Osteoblast (primary cell): ENCODE measurements around the gene RNF215. TPM values are rescaled to one million over a fixed set of nuclear protein-coding genes. Genes with fewer than 3 reads are reported as not detected.

Experiments used
- DNase-seq: peaks from one replicate; pipeline ENCODE4 v3.0.0; 2011; ENCODE audit warnings: low spot score, mixed read lengths; ENCODE audit not compliant: insufficient read length; ENCODE audit errors: missing footprints
- H2AFZ ChIP-seq: 2 replicates; pipeline ENCODE4 v1.6.0; 2011; ENCODE audit warnings: mild to moderate bottlenecking, low read length
- H3K27ac ChIP-seq: 2 replicates; pipeline ENCODE4 v1.5.1; 2011; ENCODE audit warnings: mild to moderate bottlenecking, low read depth, low read length, moderate library complexity
- H3K27me3 ChIP-seq: 2 replicates; pipeline ENCODE4 v1.6.0; 2012; ENCODE audit warnings: mild to moderate bottlenecking, control low read depth, inconsistent platforms, low read length, moderate library complexity; ENCODE audit not compliant: insufficient read depth
- H3K36me3 ChIP-seq: 2 replicates; pipeline ENCODE4 v1.5.1; 2011; ENCODE audit warnings: mild to moderate bottlenecking, low read length, control low read depth, moderate library complexity; ENCODE audit not compliant: insufficient read depth
- H3K4me1 ChIP-seq: 2 replicates; pipeline ENCODE4 v1.5.1; 2011; ENCODE audit warnings: mild to moderate bottlenecking, low read length, control low read depth, moderate library complexity; ENCODE audit not compliant: insufficient read depth
- H3K4me2 ChIP-seq: 2 replicates; pipeline ENCODE4 v1.6.0; 2011; ENCODE audit warnings: mild to moderate bottlenecking, low read length; ENCODE audit not compliant: insufficient read depth
- H3K4me3 ChIP-seq: fragments of 200-600 bp; sonication (generic); 3 replicates; pipeline ENCODE4 v1.5.1; 2012; ENCODE audit warnings: mild to moderate bottlenecking, low read length, inconsistent platforms; ENCODE audit not compliant: insufficient read depth
- H3K79me2 ChIP-seq: 2 replicates; pipeline ENCODE4 v1.6.0; 2012; ENCODE audit warnings: mild to moderate bottlenecking, low read length, control low read depth, inconsistent platforms; ENCODE audit not compliant: insufficient read depth
- H3K9me3 ChIP-seq: 2 replicates; pipeline ENCODE4 v1.5.1; 2011; ENCODE audit warnings: low read depth, low read length, control low read depth
- H4K20me1 ChIP-seq: 2 replicates; pipeline ENCODE4 v1.6.0; 2012; ENCODE audit warnings: mild to moderate bottlenecking, low read length, control low read depth; ENCODE audit not compliant: insufficient read depth
- CTCF ChIP-seq: IDR thresholded peaks from 2 replicates; pipeline ENCODE4 v1.5.1; 2011; ENCODE audit warnings: mild to moderate bottlenecking, low read depth, low read length, moderate library complexity; ENCODE audit errors: extremely low read depth
- total RNA-seq: library from RNA; depleted of rRNA; stranded (reverse); fragments of >200 nt; gene quantifications from 2 replicates; pipeline ENCODE4 v1.2.3, GENCODE V29; 2012

RNF215 gene
- total RNA-seq, 1 donor = 20.6 TPM

- H2AFZ ChIP-seq = no peak overlapping the region
- DNase-seq = no peak
- no peak overlapping the region for H3K4me2 ChIP-seq
- no peak for TF ChIP-seq CTCF
- no peaks in the 10 kb centered on the region for H3K36me3 ChIP-seq
- H3K27ac ChIP-seq = no peak overlapping the region
- no peaks in the 10 kb centered on the region for H3K27me3 ChIP-seq
- H3K4me1 ChIP-seq = peaks cover 17% of the 10 kb centered on the region
- H3K79me2 ChIP-seq = peaks cover 31% of the 10 kb centered on the region
- no peak overlapping the region for H3K4me3 ChIP-seq
- peaks cover 28% of the 10 kb centered on the region for H4K20me1 ChIP-seq
- H3K9me3 ChIP-seq = no peaks in the 10 kb centered on the region
Measured at GRCh38 chr22:30358541-30358940, 28.7 kb downstream of the RNF215 start.

GRCh38 chr22:30357650-30358215, 29.5 kb downstream of the RNF215 start:
- Histone ChIP-seq H4K20me1 (peaks cover 32% of the 10 kb centered on the region), H3K4me3 (peak overlapping the region; percentile 98), H3K79me2 (peaks cover 37% of the 10 kb centered on the region), H3K27me3 (no peaks in the 10 kb centered on the region), H3K4me1 (peaks cover 17% of the 10 kb centered on the region), H2AFZ (no peak overlapping the region), H3K9me3 (no peaks in the 10 kb centered on the region), H3K36me3 (peaks cover 4% of the 10 kb centered on the region), H3K27ac (no peak overlapping the region), H3K4me2 (peak overlapping the region; percentile 92)
- TF ChIP-seq CTCF = no peak
- peak; percentile 37 for DNase-seq

DNA sequence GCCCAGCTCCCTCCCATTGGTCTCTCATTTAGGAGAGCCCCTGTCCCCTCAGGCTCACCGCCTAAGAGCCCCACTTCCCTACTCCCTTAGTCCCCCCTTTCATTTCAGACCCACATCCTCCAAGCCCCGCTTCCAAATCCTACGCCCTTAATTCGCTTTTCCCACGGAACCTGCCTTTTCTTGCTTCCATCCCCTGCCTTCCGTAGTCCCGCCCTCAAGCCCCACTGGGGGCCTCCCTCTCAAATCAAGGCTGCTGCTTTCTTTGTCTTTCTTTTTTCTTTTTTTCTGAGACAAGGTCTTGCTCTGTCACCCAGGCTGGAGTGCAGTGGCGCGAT, 30.0 kb downstream of the RNF215 start:
- no peaks in the 10 kb centered on the region for H3K27me3 ChIP-seq
- H2AFZ ChIP-seq = peak overlapping the region; percentile 100
- peaks cover 17% of the 10 kb centered on the region for H3K4me1 ChIP-seq
- H3K27ac ChIP-seq = peak overlapping the region; percentile 88
- H3K79me2 ChIP-seq = peaks cover 42% of the 10 kb centered on the region
- peaks cover 9% of the 10 kb centered on the region for H3K36me3 ChIP-seq
- TF ChIP-seq CTCF = no peak
- peak overlapping the region; percentile 92 for H3K4me2 ChIP-seq
- H4K20me1 ChIP-seq = peaks cover 36% of the 10 kb centered on the region
- H3K9me3 ChIP-seq = no peaks in the 10 kb centered on the region
- peak overlapping the region; percentile 98 for H3K4me3 ChIP-seq
- peak; percentile 89 for DNase-seq

- Histone ChIP-seq H3K4me2 (peak within 1 kb of the TSS; percentile 92), H3K27me3 (no peaks in the 10 kb centered on the region), H3K4me1 (peaks cover 17% of the 10 kb centered on the region), H3K4me3 (peak within 1 kb of the TSS; percentile 98), H3K36me3 (peaks cover 15% of the 10 kb centered on the region), H4K20me1 (peaks cover 42% of the 10 kb centered on the region), H3K79me2 (peaks cover 48% of the 10 kb centered on the region), H3K9me3 (no peaks in the 10 kb centered on the region), H2AFZ (peak within 1 kb of the TSS; percentile 100), H3K27ac (peak within 1 kb of the TSS; percentile 88)
- DNase-seq = peak; percentile 98
- no peak for TF ChIP-seq CTCF
Measured at GRCh38 chr22:30356449-30357235, 30.6 kb downstream of the RNF215 start, which contains the start of the genes CCDC157 and SF3A1. CCDC157 (plus strand) TSS chr22:30357007; CDS start chr22:30366001, 8,994 bp downstream. SF3A1 (minus strand) TSS chr22:30356894; CDS start chr22:30356792, 102 bp downstream.
